HCT116 (cell line): ENCODE results near the gene LRRC61.

ENCODE experiments used
- ATF3 ChIP-seq: IDR thresholded peaks from 2 replicates; pipeline ENCODE4 v1.6.1; 2012
- EGR1 ChIP-seq: IDR thresholded peaks from 2 replicates; pipeline ENCODE4 v1.6.1; 2012; ENCODE audit warnings: low read depth
- FOSL1 ChIP-seq: IDR thresholded peaks from 2 replicates; pipeline ENCODE4 v1.6.1; 2012; ENCODE audit warnings: low read depth
- JUND ChIP-seq: IDR thresholded peaks from 2 replicates; pipeline ENCODE4 v1.6.1; 2012
- RAD21 ChIP-seq: IDR thresholded peaks from 2 replicates; pipeline ENCODE4 v1.6.1; 2012; ENCODE audit warnings: low read depth, mild to moderate bottlenecking
- TF ChIP-seq, protein P1 (sequence below), 3 experiments: fragments of 200-600 bp in 1 of 3; sonication (generic) in 1 of 3; IDR thresholded peaks in 2 of 3; conservative IDR thresholded peaks in 1 of 3; 2 replicates each; pipeline ENCODE4 v1.5.1; 2012 to 2017; ENCODE audit warnings: low read depth in 2 of 3, low read length in 2 of 3, antibody characterized with exemption in 1 of 3, borderline replicate concordance in 1 of 3, control low read depth in 1 of 3, mild to moderate bottlenecking in 1 of 3, mixed read lengths in 1 of 3, mixed run types in 1 of 3, moderate library complexity in 1 of 3; ENCODE audit not compliant: insufficient read depth in 1 of 3
- TF ChIP-seq, protein P2 (sequence below): IDR thresholded peaks from 2 replicates; pipeline ENCODE4 v1.6.1; 2012; ENCODE audit warnings: low read depth

GRCh38 chr7:150365673-150366398 is 42.7 kb downstream of the LRRC61 start:
- TF ChIP-seq EGR1 = no peak
- no peak for TF ChIP-seq ATF3
- TF ChIP-seq FOSL1 = no peak
- TF ChIP-seq, protein P1, sequence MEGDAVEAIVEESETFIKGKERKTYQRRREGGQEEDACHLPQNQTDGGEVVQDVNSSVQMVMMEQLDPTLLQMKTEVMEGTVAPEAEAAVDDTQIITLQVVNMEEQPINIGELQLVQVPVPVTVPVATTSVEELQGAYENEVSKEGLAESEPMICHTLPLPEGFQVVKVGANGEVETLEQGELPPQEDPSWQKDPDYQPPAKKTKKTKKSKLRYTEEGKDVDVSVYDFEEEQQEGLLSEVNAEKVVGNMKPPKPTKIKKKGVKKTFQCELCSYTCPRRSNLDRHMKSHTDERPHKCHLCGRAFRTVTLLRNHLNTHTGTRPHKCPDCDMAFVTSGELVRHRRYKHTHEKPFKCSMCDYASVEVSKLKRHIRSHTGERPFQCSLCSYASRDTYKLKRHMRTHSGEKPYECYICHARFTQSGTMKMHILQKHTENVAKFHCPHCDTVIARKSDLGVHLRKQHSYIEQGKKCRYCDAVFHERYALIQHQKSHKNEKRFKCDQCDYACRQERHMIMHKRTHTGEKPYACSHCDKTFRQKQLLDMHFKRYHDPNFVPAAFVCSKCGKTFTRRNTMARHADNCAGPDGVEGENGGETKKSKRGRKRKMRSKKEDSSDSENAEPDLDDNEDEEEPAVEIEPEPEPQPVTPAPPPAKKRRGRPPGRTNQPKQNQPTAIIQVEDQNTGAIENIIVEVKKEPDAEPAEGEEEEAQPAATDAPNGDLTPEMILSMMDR (IDR thresholded peaks at IDR 0.05 in 2 of 3, conservative IDR thresholded peaks at IDR 0.05 in 1 of 3; ENCODE audit: borderline replicate concordance in 1 of 3, insufficient read depth in 1 of 3, low read depth in 2 of 3, low read length in 2 of 3) = no peak
- TF ChIP-seq, protein P2, sequence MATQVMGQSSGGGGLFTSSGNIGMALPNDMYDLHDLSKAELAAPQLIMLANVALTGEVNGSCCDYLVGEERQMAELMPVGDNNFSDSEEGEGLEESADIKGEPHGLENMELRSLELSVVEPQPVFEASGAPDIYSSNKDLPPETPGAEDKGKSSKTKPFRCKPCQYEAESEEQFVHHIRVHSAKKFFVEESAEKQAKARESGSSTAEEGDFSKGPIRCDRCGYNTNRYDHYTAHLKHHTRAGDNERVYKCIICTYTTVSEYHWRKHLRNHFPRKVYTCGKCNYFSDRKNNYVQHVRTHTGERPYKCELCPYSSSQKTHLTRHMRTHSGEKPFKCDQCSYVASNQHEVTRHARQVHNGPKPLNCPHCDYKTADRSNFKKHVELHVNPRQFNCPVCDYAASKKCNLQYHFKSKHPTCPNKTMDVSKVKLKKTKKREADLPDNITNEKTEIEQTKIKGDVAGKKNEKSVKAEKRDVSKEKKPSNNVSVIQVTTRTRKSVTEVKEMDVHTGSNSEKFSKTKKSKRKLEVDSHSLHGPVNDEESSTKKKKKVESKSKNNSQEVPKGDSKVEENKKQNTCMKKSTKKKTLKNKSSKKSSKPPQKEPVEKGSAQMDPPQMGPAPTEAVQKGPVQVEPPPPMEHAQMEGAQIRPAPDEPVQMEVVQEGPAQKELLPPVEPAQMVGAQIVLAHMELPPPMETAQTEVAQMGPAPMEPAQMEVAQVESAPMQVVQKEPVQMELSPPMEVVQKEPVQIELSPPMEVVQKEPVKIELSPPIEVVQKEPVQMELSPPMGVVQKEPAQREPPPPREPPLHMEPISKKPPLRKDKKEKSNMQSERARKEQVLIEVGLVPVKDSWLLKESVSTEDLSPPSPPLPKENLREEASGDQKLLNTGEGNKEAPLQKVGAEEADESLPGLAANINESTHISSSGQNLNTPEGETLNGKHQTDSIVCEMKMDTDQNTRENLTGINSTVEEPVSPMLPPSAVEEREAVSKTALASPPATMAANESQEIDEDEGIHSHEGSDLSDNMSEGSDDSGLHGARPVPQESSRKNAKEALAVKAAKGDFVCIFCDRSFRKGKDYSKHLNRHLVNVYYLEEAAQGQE = no peak
- no peak for TF ChIP-seq JUND
- no peak for TF ChIP-seq RAD21
